CD14-positive monocyte (primary cell): ENCODE measurements around the gene AP1S2. TPM values are rescaled to one million over a fixed set of nuclear protein-coding genes. Genes with fewer than 3 reads are reported as not detected.

ENCODE experiments used
- DNase-seq, 3 donors: peaks; one replicate each; pipeline ENCODE4 v3.0.0-alpha.2; 2011 to 2022
- H2AFZ ChIP-seq: 2 replicates; pipeline ENCODE4 v1.6.0; 2012; ENCODE audit warnings: mild to moderate bottlenecking, low read depth, low read length, inconsistent platforms; ENCODE audit not compliant: insufficient read depth, poor library complexity, severe bottlenecking
- H3K27ac ChIP-seq, 2 donors: 1 replicate in 1 of 2; 2 replicates in 1 of 2; pipeline ENCODE4 v1.5.1; 2012 to 2013; ENCODE audit warnings: low read length in 2 of 2, control low read depth in 1 of 2, inconsistent platforms in 1 of 2, low read depth in 1 of 2, mild to moderate bottlenecking in 1 of 2
- H3K27me3 ChIP-seq, 2 donors: one replicate each; pipeline versions ENCODE4 v1.6.0 to v1.6.1; 2011 to 2013; ENCODE audit warnings: low read length in 2 of 2; ENCODE audit not compliant: control insufficient read depth in 2 of 2, insufficient read depth in 2 of 2
- H3K36me3 ChIP-seq, 2 donors: replicated peaks in 1 of 2; 1 replicate in 1 of 2; 2 replicates in 1 of 2; pipeline versions ENCODE4 v1.5.1 to v1.6.1; 2012 to 2013; ENCODE audit warnings: low read length in 2 of 2, control low read depth in 1 of 2, inconsistent platforms in 1 of 2, mild to moderate bottlenecking in 1 of 2; ENCODE audit not compliant: insufficient read depth in 2 of 2, control insufficient read depth in 1 of 2
- H3K4me1 ChIP-seq, 2 donors: 1 replicate in 1 of 2; 2 replicates in 1 of 2; pipeline versions ENCODE4 v1.5.1 to v1.6.1; 2012 to 2013; ENCODE audit warnings: low read length in 2 of 2, control low read depth in 1 of 2, inconsistent platforms in 1 of 2, mild to moderate bottlenecking in 1 of 2, moderate library complexity in 1 of 2; ENCODE audit not compliant: insufficient read depth in 2 of 2, control insufficient read depth in 1 of 2
- H3K4me2 ChIP-seq: replicated peaks from 2 replicates; pipeline ENCODE3; 2012; ENCODE audit warnings: low read length, moderate library complexity, mild to moderate bottlenecking; ENCODE audit not compliant: poor library complexity, severe bottlenecking; ENCODE audit errors: extremely low read depth
- H3K4me3 ChIP-seq, 3 experiments: fragments of 200-600 bp in 1 of 3; sonication (generic) in 1 of 3; replicated peaks in 1 of 3; 1 replicate in 2 of 3; 2 replicates in 1 of 3; pipeline ENCODE4 v1.5.1; 2011 to 2013; ENCODE audit warnings: low read length in 3 of 3, mild to moderate bottlenecking in 3 of 3, control low read depth in 2 of 3, low read depth in 2 of 3, inconsistent platforms in 1 of 3, moderate library complexity in 1 of 3
- H3K79me2 ChIP-seq: 2 replicates; pipeline ENCODE4 v1.6.0; 2012; ENCODE audit warnings: mild to moderate bottlenecking, control low read depth, inconsistent platforms, low read length, moderate library complexity; ENCODE audit not compliant: insufficient read depth
- H3K9ac ChIP-seq: 2 replicates; pipeline ENCODE4 v1.6.0; 2017; ENCODE audit warnings: low read length, mild to moderate bottlenecking; ENCODE audit not compliant: insufficient read depth, poor library complexity, severe bottlenecking
- H3K9me3 ChIP-seq, 2 donors: replicated peaks in 1 of 2; 1 replicate in 1 of 2; 2 replicates in 1 of 2; pipeline versions ENCODE4 v1.5.1 to v1.6.1; 2012 to 2013; ENCODE audit warnings: low read length in 2 of 2, control low read depth in 1 of 2; ENCODE audit not compliant: control insufficient read depth in 1 of 2, insufficient read depth in 1 of 2
- H4K20me1 ChIP-seq: 2 replicates; pipeline ENCODE4 v1.6.0; 2012; ENCODE audit warnings: mild to moderate bottlenecking, low read length, control low read depth, moderate library complexity; ENCODE audit not compliant: insufficient read depth
- H3K27ac Mint-ChIP-seq, 7 donors: one replicate each; pipeline ENCODE4 v1.8.0; 2020; ENCODE audit warnings: mild to moderate bottlenecking in 7 of 7, mixed read lengths in 7 of 7, moderate library complexity in 6 of 7, inconsistent platforms in 2 of 7
- H3K27me3 Mint-ChIP-seq, 3 donors: one replicate each; pipeline ENCODE4 v1.8.0; 2021 to 2022; ENCODE audit warnings: low read depth in 3 of 3, mild to moderate bottlenecking in 3 of 3, mixed read lengths in 3 of 3, moderate library complexity in 3 of 3, inconsistent platforms in 1 of 3
- H3K36me3 Mint-ChIP-seq, 2 donors: one replicate each; pipeline ENCODE4 v1.8.0; 2020; ENCODE audit warnings: mixed read lengths in 2 of 2, inconsistent platforms in 1 of 2, mild to moderate bottlenecking in 1 of 2
- H3K4me1 Mint-ChIP-seq: one replicate; pipeline ENCODE4 v1.8.0; 2020; ENCODE audit warnings: mild to moderate bottlenecking, mixed read lengths
- H3K4me3 Mint-ChIP-seq, 2 donors: one replicate each; pipeline ENCODE4 v1.8.0; 2020; ENCODE audit warnings: mild to moderate bottlenecking in 2 of 2, mixed read lengths in 2 of 2, moderate library complexity in 1 of 2
- H3K9me3 Mint-ChIP-seq, 7 donors: one replicate each; pipeline ENCODE4 v1.8.0; 2020 to 2022; ENCODE audit warnings: mixed read lengths in 7 of 7, mild to moderate bottlenecking in 6 of 7, moderate library complexity in 6 of 7, inconsistent platforms in 2 of 7
- CTCF ChIP-seq: fragments of 200-600 bp; IDR thresholded peaks from one replicate; pipeline ENCODE4 v1.8.0; 2022; ENCODE audit warnings: antibody characterized with exemption, mild to moderate bottlenecking
- WGBS: methylation state at CpG from one replicate; pipeline ENCODE4 v1.1.5; 2013; ENCODE audit warnings: missing lambda C conversion rate; ENCODE audit not compliant: insufficient coverage; 5-methylcytosine and 5-hydroxymethylcytosine counted together
- intact Hi-C, 2 donors: fragments of 100-400 bp; cut with micrococcal nuclease; formaldehyde crosslinking; loops; one replicate each; pipeline versions ENCODE4 v1.15.0 to v1.15.1; 2023
- polyA plus RNA-seq, 3 donors: library from polyadenylated mRNA; depleted of rRNA in 1 of 3; unstranded in 2 of 3; stranded (reverse) in 1 of 3; fragments of 300-500 nt in 2 of 3; fragments of >200 nt in 1 of 3; fragmentation: Illumina TruSeq in 2 of 3; gene quantifications; 1 replicate in 2 of 3; 2 replicates in 1 of 3; pipeline ENCODE4 v1.2.3, GENCODE V29; 2012 to 2021

The AP1S2 gene
- polyA plus RNA-seq, 3 donors = 155 to 851 (median 806) TPM

- H3K36me3 ChIP-seq = no peaks in the 10 kb centered on the region
- no peak for TF ChIP-seq CTCF
- H3K9ac ChIP-seq = no peak overlapping the region
- no peak overlapping the region for H3K27ac ChIP-seq
- intact Hi-C loops = no loop called here
- peaks cover 3 to 16% of the 10 kb centered on the region in 2 donors for H3K9me3 ChIP-seq
- H2AFZ ChIP-seq = no peak overlapping the region
- H3K4me3 Mint-ChIP-seq = no peak overlapping the region
- H3K4me3 ChIP-seq = no peak overlapping the region
- H3K27me3 ChIP-seq = peaks cover 0 to 66% of the 10 kb centered on the region in 2 donors
- H3K36me3 Mint-ChIP-seq = peaks cover 0 to 2% of the 10 kb centered on the region in 2 donors
- WGBS = no CpG with 5 or more reads among the region's 4 CpGs
- H3K4me1 Mint-ChIP-seq = peaks cover 14% of the 10 kb centered on the region
- no peak overlapping the region for H3K4me2 ChIP-seq
- DNase-seq = no peak
- H4K20me1 ChIP-seq = no peaks in the 10 kb centered on the region
- peaks cover 0 to 18% (median 7%) of the 10 kb centered on the region in 7 donors for H3K9me3 Mint-ChIP-seq
- no peak overlapping the region for H3K27ac Mint-ChIP-seq
- H3K4me1 ChIP-seq = peaks cover 0 to 13% of the 10 kb centered on the region in 2 donors
- peaks cover 0 to 67% (median 1%) of the 10 kb centered on the region in 3 donors for H3K27me3 Mint-ChIP-seq
- H3K79me2 ChIP-seq = no peaks in the 10 kb centered on the region
Observed at GRCh38 chrX:15873566-15873965, 19.0 kb upstream of the AP1S2 start.

GRCh38 chrX:15870310-15870709 is 15.7 kb upstream of the AP1S2 start:
- no peak for DNase-seq
- no peak overlapping the region for H3K27ac Mint-ChIP-seq
- H3K9ac ChIP-seq = no peak overlapping the region
- H3K4me3 Mint-ChIP-seq = no peak overlapping the region
- no peaks in the 10 kb centered on the region for H3K36me3 Mint-ChIP-seq
- H3K4me2 ChIP-seq = no peak overlapping the region
- H3K27me3 Mint-ChIP-seq = peaks cover 0 to 54% (median 1%) of the 10 kb centered on the region in 3 donors
- peaks cover 16% of the 10 kb centered on the region for H3K4me1 Mint-ChIP-seq
- H3K4me3 ChIP-seq = no peak overlapping the region
- no CpG with 5 or more reads among the region's 4 CpGs for WGBS
- H2AFZ ChIP-seq = no peak overlapping the region
- intact Hi-C loops = no loop called here
- H3K9me3 ChIP-seq = no peaks in the 10 kb centered on the region
- no peak overlapping the region for H3K27ac ChIP-seq
- H3K9me3 Mint-ChIP-seq = peaks cover 0 to 2% (median 0%) of the 10 kb centered on the region in 7 donors
- H3K27me3 ChIP-seq = peaks cover 0 to 78% of the 10 kb centered on the region in 2 donors
- no peaks in the 10 kb centered on the region for H3K79me2 ChIP-seq
- no peaks in the 10 kb centered on the region for H4K20me1 ChIP-seq
- peaks cover 10 to 22% of the 10 kb centered on the region in 2 donors for H3K4me1 ChIP-seq
- H3K36me3 ChIP-seq = no peaks in the 10 kb centered on the region
- no peak for TF ChIP-seq CTCF
